NCI-H526 treated with DMSO at 0.1 percent for 48 hours (cell line): ENCODE data around the gene YKT6.
"Not testable (repeated sequence)": the region's sequence is repeated elsewhere in the genome, so short reads cannot be mapped to it uniquely, and the experiment has no call there.

ENCODE experiments used
- DNase-seq: peaks from one replicate; lab custom pipeline; 2025; lab: John Stamatoyannopoulos, UW

The YKT6 gene

GRCh38 chr7:44172352-44172751 lies 28.4 kb upstream of the YKT6 start:
- DNase-seq: no peak

GRCh38 chr7:44172803-44173424 lies 27.9 kb upstream of the YKT6 start:
- no peak for DNase-seq

GRCh38 chr7:44173911-44174693 lies 26.7 kb upstream of the YKT6 start:
- DNase-seq: no peak

- DNase-seq: not testable (repeated sequence)
These were observed 26.2 kb upstream of the YKT6 start for GRCh38 chr7:44174694-44174948.

GRCh38 chr7:44175730-44176129 lies 25.0 kb upstream of the YKT6 start:
- no peak for DNase-seq

GRCh38 chr7:44176486-44176885 lies 24.3 kb upstream of the YKT6 start:
- DNase-seq: no peak

GRCh38 chr7:44177570-44178131 lies 23.1 kb upstream of the YKT6 start:
- DNase-seq: no peak

GRCh38 chr7:44180631-44181030 lies 20.1 kb upstream of the YKT6 start:
- no peak for DNase-seq

- DNase-seq: no peak
These were observed 18.0 kb upstream of the YKT6 start for GRCh38 chr7:44182827-44183226.

- DNase-seq: no peak
These were observed 17.4 kb upstream of the YKT6 start for GRCh38 chr7:44183386-44183785.

- no peak for DNase-seq
These were observed 16.4 kb upstream of the YKT6 start for GRCh38 chr7:44184206-44184872.

- DNase-seq: no peak
These were observed 15.8 kb upstream of the YKT6 start for GRCh38 chr7:44184873-44185446.

- no peak for DNase-seq
These were observed 15.0 kb upstream of the YKT6 start for GRCh38 chr7:44185729-44186128.

GRCh38 chr7:44186736-44187135 lies 14.0 kb upstream of the YKT6 start:
- DNase-seq: no peak

- no peak for DNase-seq
These were observed 13.0 kb upstream of the YKT6 start for GRCh38 chr7:44187636-44188416.

GRCh38 chr7:44188480-44189225 lies 12.1 kb upstream of the YKT6 start:
- no peak for DNase-seq

GRCh38 chr7:44189286-44189992 lies 11.3 kb upstream of the YKT6 start, which contains the start of gene GCK:
Gene GCK, minus strand, starts transcription at chr7:44189439. Its CDS starts 486 bp downstream, at chr7:44188953.
- DNase-seq: no peak

- DNase-seq: no peak
These were observed 10.5 kb upstream of the YKT6 start for GRCh38 chr7:44189993-44190872.

- DNase-seq: no peak
These were observed 9.6 kb upstream of the YKT6 start for GRCh38 chr7:44191171-44191570.
